SK-N-MC (cell line): ENCODE results near the gene TTC7B.

Experiments used
- EZH2 ChIP-seq: fragments of 200-600 bp; sonication (generic); IDR thresholded peaks from one replicate; pipeline ENCODE4 v1.6.1; 2017; ENCODE audit warnings: antibody characterized with exemption
- POLR2AphosphoS5 ChIP-seq: IDR thresholded peaks from 2 replicates; pipeline ENCODE4 v1.6.1; 2012; ENCODE audit warnings: mild to moderate bottlenecking, low read depth, low read length, borderline replicate concordance

- no peak for TF ChIP-seq POLR2AphosphoS5
- no peak for TF ChIP-seq EZH2
Measured at GRCh38 chr14:90699016-90699415, 117.2 kb downstream of the TTC7B start.
